Coronary artery (tissue), 2 donors: ENCODE results near the gene LPCAT4.

Experiments used
- DNase-seq: peaks from one replicate; pipeline ENCODE4 v3.0.0-alpha.2; 2017; ENCODE audit warnings: low spot score
- H3K27ac ChIP-seq, 2 donors: fragments of 200-600 bp; sonication (generic); one replicate each; pipeline ENCODE4 v1.5.1; 2016 to 2019
- H3K4me3 ChIP-seq: fragments of 200-600 bp; sonication (generic); 2 replicates; pipeline ENCODE4 v1.5.1; 2016; ENCODE audit warnings: mild to moderate bottlenecking, moderate library complexity
- CTCF ChIP-seq: fragments of 200-600 bp; sonication (generic); IDR thresholded peaks from one replicate; pipeline ENCODE4 v1.5.1; 2019; ENCODE audit warnings: antibody characterized with exemption

Gene LPCAT4

GRCh38 chr15:34365091-34365825 lies 1.7 kb downstream of the LPCAT4 start:
- no peak for DNase-seq
- H3K4me3 ChIP-seq, result no peak overlapping the region
- TF ChIP-seq CTCF, result no peak
- peak overlapping the region in 1 of 2 donors; percentile 96 for H3K27ac ChIP-seq

DNA sequence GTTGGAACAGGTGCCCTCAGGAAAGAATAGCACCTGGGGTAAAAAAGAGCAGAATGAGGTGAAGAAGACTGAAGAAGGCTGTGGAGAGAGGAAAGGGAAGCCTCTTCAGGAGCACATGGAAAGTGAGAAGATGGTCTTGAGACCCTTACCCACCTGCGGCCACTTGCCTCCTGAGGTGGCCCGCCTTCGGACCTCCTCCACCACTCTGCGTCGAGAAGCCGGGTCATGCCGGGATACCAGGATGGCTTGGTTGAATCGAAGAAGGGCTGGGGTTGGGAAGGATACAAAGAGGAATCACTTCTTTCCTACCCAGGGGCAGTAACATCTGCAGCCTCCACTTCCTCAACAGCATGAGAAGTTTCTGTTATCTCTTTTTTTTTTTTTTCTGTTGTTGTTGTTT lies 3.0 kb downstream of the LPCAT4 start:
- no peak for DNase-seq
- no peak for TF ChIP-seq CTCF
- H3K27ac ChIP-seq, result no peak overlapping the region
- no peak overlapping the region for H3K4me3 ChIP-seq

GRCh38 chr15:34362047-34362773 lies 4.8 kb downstream of the LPCAT4 start:
- TF ChIP-seq CTCF, result no peak
- H3K27ac ChIP-seq, result no peak overlapping the region
- no peak overlapping the region for H3K4me3 ChIP-seq
- DNase-seq, result no peak

DNA sequence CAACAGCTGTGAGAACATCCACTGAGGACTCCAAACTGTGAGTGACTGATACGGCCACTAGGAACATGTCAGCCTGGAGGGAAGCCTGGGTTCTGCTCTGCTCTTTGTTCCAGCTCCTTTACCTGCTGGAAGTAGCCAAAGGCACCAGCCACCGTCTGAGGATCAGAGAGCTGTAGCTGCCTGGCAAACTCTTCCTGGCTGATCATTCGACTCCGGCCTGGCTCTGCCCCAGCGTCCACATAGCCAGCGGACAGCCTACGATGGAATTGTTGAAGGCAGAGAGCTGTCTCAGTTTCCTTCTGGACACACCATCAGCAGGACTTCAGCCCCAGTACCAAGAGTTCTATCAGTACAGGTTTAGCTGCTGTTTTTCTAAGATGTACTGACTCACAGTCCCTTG lies 5.7 kb downstream of the LPCAT4 start:
- no peak for TF ChIP-seq CTCF
- no peak for DNase-seq
- Histone ChIP-seq H3K27ac (no peak overlapping the region), H3K4me3 (no peak overlapping the region)

DNA sequence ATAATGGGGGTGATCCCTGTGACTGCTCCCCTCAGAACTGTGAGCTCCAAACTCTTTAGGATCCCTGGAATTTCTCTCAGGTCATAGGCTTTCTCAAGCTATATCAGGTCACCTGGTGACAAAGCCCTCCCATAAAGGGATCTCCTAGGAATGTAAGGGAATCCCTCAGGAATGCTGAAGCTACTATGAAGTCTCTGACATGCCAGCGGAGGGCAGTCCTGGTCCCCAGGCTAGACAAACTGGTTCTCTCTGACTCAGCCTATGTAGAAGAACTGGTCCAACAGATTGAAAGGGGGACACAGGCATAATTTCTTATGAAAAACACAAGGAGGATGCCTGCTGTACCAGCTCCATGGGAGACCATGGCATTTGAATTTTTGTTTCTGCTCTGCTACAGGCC lies 6.7 kb downstream of the LPCAT4 start:
- TF ChIP-seq CTCF, result no peak
- Histone ChIP-seq H3K27ac (no peak overlapping the region), H3K4me3 (no peak overlapping the region)
- no peak for DNase-seq

- Histone ChIP-seq H3K4me3 (no peak overlapping the region), H3K27ac (no peak overlapping the region)
- no peak for DNase-seq
- TF ChIP-seq CTCF, result no peak
These were observed 7.6 kb downstream of the LPCAT4 start for GRCh38 chr15:34359416-34359815.

GRCh38 chr15:34358948-34359347 lies 8.0 kb downstream of the LPCAT4 start:
- H3K27ac ChIP-seq, result no peak overlapping the region
- no peak for DNase-seq
- no peak overlapping the region for H3K4me3 ChIP-seq
- no peak for TF ChIP-seq CTCF
